ENCODE results near the gene RHNO1.

DNA sequence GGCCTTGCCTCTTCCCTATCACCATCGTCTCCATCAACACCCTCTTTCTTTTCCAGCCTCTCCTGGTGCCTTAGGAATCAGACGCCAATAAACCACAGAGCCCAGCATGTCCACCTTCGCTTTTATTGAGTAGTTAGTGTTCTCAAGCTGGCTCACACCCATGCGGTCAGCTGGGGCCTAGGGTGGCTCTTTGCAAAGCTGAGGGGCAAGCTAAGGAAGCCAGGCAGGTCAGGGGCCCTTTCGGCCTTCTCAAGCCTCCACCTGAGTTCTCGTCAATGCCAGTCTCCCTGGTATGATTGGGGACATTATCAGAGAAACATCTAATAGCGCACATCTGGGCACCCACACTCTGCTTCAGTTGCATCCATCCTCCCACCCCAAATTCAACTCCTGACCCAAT, 19.4 kb upstream of the RHNO1 start:
- TF ChIP-seq, protein P1, sequence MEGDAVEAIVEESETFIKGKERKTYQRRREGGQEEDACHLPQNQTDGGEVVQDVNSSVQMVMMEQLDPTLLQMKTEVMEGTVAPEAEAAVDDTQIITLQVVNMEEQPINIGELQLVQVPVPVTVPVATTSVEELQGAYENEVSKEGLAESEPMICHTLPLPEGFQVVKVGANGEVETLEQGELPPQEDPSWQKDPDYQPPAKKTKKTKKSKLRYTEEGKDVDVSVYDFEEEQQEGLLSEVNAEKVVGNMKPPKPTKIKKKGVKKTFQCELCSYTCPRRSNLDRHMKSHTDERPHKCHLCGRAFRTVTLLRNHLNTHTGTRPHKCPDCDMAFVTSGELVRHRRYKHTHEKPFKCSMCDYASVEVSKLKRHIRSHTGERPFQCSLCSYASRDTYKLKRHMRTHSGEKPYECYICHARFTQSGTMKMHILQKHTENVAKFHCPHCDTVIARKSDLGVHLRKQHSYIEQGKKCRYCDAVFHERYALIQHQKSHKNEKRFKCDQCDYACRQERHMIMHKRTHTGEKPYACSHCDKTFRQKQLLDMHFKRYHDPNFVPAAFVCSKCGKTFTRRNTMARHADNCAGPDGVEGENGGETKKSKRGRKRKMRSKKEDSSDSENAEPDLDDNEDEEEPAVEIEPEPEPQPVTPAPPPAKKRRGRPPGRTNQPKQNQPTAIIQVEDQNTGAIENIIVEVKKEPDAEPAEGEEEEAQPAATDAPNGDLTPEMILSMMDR (conservative IDR thresholded peaks at IDR 0.05 in 1 of 2, IDR thresholded peaks at IDR 0.05 in 1 of 2; ENCODE audit: low read depth in 1 of 2, low read length in 2 of 2), result no peak
- no peak for TF ChIP-seq EZH2 (IDR thresholded peaks at IDR 0.05; ENCODE audit: low read length, missing control alignments)
